KMS-11 (cell line): ENCODE measurements around the gene DDA1.

Experiments
- H2AFZ ChIP-seq: fragments of 200-600 bp; sonication (generic); 2 replicates; pipeline ENCODE4 v1.6.1; 2016; ENCODE audit warnings: antibody characterized with exemption, mixed run types, low read depth
- H3K27ac ChIP-seq: fragments of 200-600 bp; sonication (generic); 2 replicates; pipeline ENCODE4 v1.6.1; 2016; ENCODE audit warnings: mild to moderate bottlenecking, mixed run types
- H3K27me3 ChIP-seq: fragments of 200-600 bp; sonication (generic); 2 replicates; pipeline ENCODE4 v1.6.1; 2017; ENCODE audit warnings: mild to moderate bottlenecking, low read depth, mixed run types, moderate library complexity; ENCODE audit not compliant: insufficient read depth
- H3K36me3 ChIP-seq: fragments of 200-600 bp; sonication (generic); 2 replicates; pipeline ENCODE4 v1.6.1; 2017; ENCODE audit warnings: mild to moderate bottlenecking, mixed run types; ENCODE audit not compliant: insufficient read depth
- H3K4me1 ChIP-seq: fragments of 200-600 bp; sonication (generic); 2 replicates; pipeline ENCODE4 v1.6.1; 2016; ENCODE audit warnings: mild to moderate bottlenecking, low read depth, mixed run types; ENCODE audit not compliant: poor library complexity, severe bottlenecking
- H3K4me2 ChIP-seq: fragments of 200-600 bp; sonication (generic); 2 replicates; pipeline ENCODE4 v1.7.0; 2016; ENCODE audit warnings: mild to moderate bottlenecking, mixed run types
- H3K4me3 ChIP-seq: fragments of 200-600 bp; sonication (generic); IDR thresholded peaks from 2 replicates; pipeline ENCODE4 v1.6.1; 2017; ENCODE audit warnings: low read depth, low read length, mixed read lengths; ENCODE audit not compliant: insufficient read depth
- H3K79me2 ChIP-seq: fragments of 200-600 bp; sonication (generic); 2 replicates; pipeline ENCODE4 v1.6.1; 2016; ENCODE audit warnings: low read depth, mixed run types; ENCODE audit not compliant: insufficient read depth
- H3K9ac ChIP-seq: fragments of 200-600 bp; sonication (generic); 2 replicates; pipeline ENCODE4 v1.6.1; 2016; ENCODE audit warnings: mild to moderate bottlenecking, mixed run types
- H4K20me1 ChIP-seq: fragments of 200-600 bp; sonication (generic); 2 replicates; pipeline ENCODE4 v1.6.1; 2016; ENCODE audit warnings: mild to moderate bottlenecking, mixed run types; ENCODE audit not compliant: insufficient read depth
- TF ChIP-seq, protein P1 (sequence below): fragments of 200-600 bp; sonication (generic); conservative IDR thresholded peaks from 2 replicates; pipeline ENCODE4 v1.6.1; 2017; ENCODE audit warnings: low read depth, mild to moderate bottlenecking, antibody characterized with exemption, low read length, moderate library complexity, mixed read lengths

Gene DDA1

DNA sequence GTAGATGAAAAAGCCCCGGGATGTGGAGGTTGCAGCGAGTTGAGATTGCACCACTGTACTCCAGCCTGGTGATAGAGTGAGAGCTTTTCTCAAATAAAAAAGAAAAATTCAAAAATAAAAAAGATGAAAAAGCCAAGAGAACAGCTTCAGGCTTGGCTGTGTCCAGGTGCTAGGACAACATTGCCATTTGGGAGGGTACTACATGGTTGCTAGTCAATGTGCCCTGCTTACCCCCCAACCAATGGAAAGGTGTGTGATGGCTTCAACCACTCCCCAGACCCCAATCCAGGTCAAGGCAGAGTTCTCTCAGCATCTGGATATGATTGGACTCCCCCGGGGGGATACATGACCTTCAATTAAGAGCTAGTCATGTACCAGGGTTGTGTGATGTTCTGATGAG, 29.9 kb upstream of the DDA1 start:
- no peaks in the 10 kb centered on the region for H3K79me2 ChIP-seq
- H3K4me1 ChIP-seq: peaks cover 6% of the 10 kb centered on the region
- no peak overlapping the region for H3K4me2 ChIP-seq
- H3K4me3 ChIP-seq: no peak overlapping the region
- H3K36me3 ChIP-seq: no peaks in the 10 kb centered on the region
- H4K20me1 ChIP-seq: no peaks in the 10 kb centered on the region
- no peak overlapping the region for H3K9ac ChIP-seq
- TF ChIP-seq, protein P1, sequence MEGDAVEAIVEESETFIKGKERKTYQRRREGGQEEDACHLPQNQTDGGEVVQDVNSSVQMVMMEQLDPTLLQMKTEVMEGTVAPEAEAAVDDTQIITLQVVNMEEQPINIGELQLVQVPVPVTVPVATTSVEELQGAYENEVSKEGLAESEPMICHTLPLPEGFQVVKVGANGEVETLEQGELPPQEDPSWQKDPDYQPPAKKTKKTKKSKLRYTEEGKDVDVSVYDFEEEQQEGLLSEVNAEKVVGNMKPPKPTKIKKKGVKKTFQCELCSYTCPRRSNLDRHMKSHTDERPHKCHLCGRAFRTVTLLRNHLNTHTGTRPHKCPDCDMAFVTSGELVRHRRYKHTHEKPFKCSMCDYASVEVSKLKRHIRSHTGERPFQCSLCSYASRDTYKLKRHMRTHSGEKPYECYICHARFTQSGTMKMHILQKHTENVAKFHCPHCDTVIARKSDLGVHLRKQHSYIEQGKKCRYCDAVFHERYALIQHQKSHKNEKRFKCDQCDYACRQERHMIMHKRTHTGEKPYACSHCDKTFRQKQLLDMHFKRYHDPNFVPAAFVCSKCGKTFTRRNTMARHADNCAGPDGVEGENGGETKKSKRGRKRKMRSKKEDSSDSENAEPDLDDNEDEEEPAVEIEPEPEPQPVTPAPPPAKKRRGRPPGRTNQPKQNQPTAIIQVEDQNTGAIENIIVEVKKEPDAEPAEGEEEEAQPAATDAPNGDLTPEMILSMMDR: no peak
- no peak overlapping the region for H2AFZ ChIP-seq
- no peaks in the 10 kb centered on the region for H3K27me3 ChIP-seq
- H3K27ac ChIP-seq: no peak overlapping the region

DNA sequence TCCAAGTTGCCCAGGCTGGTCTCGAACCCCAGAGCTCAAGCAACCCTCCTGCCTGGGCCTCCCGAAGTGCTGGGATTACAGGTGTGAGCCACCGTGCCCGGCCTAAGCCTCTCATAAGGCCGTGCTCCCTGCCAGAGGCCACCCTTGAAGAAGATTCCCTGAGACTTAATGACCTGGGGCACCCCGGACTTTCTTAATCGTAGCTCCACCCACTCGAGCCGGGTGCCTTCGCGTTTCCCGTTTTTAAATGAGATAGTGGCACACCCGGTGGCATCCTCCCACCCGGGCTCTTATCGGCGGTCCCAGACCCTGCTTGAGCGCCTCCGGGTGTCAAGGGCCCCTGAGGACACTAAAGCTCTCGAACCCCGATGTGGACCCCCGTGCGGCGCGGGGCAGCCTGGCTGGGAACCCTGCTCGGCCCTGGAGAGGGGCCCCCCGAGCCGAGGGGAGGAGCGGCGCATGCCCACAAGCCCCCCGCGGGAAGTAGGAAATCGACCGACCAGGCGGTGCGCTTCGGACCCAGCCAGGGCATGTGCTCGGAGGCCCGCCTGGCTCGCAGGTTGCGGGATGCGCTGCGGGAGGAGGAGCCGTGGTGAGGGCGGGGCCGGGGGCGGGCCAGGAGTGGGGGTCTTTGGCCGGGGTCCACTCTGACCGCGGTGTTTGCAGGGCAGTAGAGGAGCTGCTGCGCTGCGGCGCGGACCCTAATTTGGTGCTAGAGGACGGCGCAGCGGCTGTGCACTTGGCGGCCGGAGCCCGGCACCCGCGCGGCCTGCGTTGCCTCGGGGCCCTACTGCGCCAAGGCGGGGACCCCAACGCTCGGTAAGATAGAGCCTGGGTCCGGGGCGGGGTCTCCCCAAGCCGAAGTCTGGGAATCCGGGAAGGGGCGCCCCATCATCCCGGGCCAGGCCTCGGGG, 27.7 kb upstream of the DDA1 start, which contains the start of gene ANKLE1:
TSS of gene ANKLE1 (plus strand) at position 511 of the 914 bp plus-strand sequence. CDS start at position 531, 20 bp downstream.
- Histone ChIP-seq H3K9ac (peak within 1 kb of the TSS; percentile 61; the same call in 1 of the 2 replicates), H3K27ac (peak within 1 kb of the TSS; percentile 32; the same call in 1 of the 2 replicates), H4K20me1 (no peaks in the 10 kb centered on the region), H2AFZ (peak within 1 kb of the TSS; percentile 37; the same call in 1 of the 2 replicates), H3K4me3 (no peak within 1 kb of the TSS), H3K4me1 (peaks cover 6% of the 10 kb centered on the region), H3K4me2 (peak within 1 kb of the TSS; percentile 40), H3K27me3 (no peaks in the 10 kb centered on the region), H3K79me2 (no peaks in the 10 kb centered on the region), H3K36me3 (no peaks in the 10 kb centered on the region)
- TF ChIP-seq, protein P1: no peak

DNA sequence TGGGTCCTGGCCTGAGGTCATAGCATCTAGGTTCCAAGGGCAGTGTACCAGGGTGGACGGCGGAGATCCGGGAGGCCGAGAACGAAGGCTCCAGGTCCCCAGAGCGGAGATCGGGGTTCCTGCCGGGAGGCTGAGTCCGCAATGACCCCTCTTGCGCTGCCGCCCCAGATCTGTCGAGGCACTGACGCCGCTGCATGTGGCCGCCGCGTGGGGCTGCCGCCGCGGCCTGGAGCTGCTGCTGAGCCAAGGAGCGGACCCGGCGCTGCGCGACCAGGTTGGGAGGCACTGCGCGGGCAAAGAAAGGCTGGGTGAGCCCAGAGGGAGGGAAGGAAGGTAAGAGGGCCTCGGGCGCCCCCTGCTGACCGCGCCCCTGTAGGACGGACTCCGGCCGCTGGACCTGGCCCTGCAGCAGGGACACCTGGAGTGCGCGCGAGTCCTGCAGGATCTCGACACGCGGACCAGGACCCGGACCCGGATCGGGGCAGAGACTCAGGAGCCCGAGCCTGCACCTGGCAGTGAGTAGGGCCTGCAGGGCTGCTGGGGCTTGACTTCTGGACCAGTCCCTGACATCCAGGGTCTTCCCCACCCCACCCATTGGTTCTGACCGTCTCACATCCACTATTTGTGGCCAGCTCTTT, 26.8 kb upstream of the DDA1 start:
- Histone ChIP-seq H3K79me2 (no peaks in the 10 kb centered on the region), H3K27me3 (no peaks in the 10 kb centered on the region), H4K20me1 (no peaks in the 10 kb centered on the region), H3K36me3 (no peaks in the 10 kb centered on the region), H3K4me2 (peak overlapping the region; percentile 40), H3K9ac (peak overlapping the region; percentile 61; the same call in 1 of the 2 replicates), H3K4me1 (peaks cover 6% of the 10 kb centered on the region), H3K27ac (peak overlapping the region; percentile 32; the same call in 1 of the 2 replicates), H2AFZ (peak overlapping the region; percentile 37; the same call in 1 of the 2 replicates), H3K4me3 (no peak overlapping the region)
- TF ChIP-seq, protein P1: peak; percentile 83

DNA sequence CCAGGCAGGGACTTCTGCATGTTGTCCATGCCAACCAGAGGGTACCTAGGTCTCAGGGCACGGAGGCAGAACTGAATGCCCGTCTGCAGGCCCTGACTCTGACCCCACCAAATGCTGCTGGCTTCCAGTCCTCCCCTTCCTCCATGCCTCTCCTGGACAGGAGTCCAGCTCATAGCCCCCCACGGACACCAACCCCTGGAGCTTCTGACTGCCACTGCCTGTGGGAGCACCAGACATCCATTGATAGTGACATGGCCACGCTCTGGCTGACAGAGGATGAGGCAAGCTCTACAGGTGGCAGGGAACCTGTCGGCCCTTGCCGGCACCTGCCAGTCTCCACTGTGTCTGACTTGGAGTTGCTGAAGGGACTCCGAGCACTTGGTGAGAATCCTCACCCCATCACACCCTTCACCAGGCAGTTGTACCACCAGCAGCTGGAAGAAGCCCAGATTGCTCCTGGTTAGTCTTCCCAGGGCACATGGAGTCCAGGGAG, 25.8 kb upstream of the DDA1 start:
- H3K4me2 ChIP-seq: no peak overlapping the region
- H3K36me3 ChIP-seq: no peaks in the 10 kb centered on the region
- no peak overlapping the region for H3K4me3 ChIP-seq
- TF ChIP-seq, protein P1: no peak
- no peak overlapping the region for H3K27ac ChIP-seq
- no peak overlapping the region for H2AFZ ChIP-seq
- no peaks in the 10 kb centered on the region for H3K79me2 ChIP-seq
- H4K20me1 ChIP-seq: no peaks in the 10 kb centered on the region
- H3K4me1 ChIP-seq: peaks cover 6% of the 10 kb centered on the region
- H3K27me3 ChIP-seq: 0 out of 2 replicates have a peak, but pooled peaks cover 6% of the 10 kb centered on the region
- no peak overlapping the region for H3K9ac ChIP-seq
